GM18519 (cell line): ENCODE results near the gene PARD3B.

Experiments
- ATAC-seq: cut with Tn5 transposase; IDR thresholded peaks from one replicate; pipeline ENCODE4 v1.9.1; 2021; ENCODE audit warnings: mild to moderate bottlenecking, moderate library complexity; ENCODE audit not compliant: unreplicated experiment, low FRiP score

PARD3B gene

DNA sequence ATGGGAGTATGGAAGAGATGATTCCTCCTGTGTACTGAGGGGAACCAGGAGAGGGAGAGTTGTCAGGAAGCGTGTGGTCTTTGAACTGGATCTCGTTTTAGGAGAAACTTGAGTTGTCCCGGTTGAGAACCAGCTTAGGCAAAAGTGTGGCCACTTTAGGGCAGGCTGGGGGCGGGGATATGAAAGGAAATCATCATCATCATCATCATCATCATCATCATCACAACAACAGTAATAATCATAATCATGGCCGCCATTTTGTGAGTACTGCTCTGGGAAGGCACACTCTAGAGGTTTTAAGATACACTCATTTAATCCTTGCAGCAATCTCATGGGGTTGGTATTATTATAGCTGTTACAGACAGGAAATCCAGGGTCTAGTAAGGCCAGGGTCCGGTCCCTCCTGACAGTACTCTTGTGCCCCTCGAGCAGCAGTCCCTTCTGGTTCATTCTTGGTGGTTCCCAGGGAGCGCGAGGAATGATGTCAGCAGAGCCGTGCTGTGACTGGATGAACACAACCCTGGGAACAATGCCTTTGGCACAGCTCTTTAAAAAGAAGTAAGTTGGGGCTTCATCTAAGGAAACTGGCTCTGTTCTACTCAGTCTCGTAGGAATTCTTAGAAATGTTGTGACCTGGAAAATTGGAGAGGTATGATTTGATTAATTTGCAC lies 33.8 kb downstream of the PARD3B start:
- no peak for ATAC-seq

DNA sequence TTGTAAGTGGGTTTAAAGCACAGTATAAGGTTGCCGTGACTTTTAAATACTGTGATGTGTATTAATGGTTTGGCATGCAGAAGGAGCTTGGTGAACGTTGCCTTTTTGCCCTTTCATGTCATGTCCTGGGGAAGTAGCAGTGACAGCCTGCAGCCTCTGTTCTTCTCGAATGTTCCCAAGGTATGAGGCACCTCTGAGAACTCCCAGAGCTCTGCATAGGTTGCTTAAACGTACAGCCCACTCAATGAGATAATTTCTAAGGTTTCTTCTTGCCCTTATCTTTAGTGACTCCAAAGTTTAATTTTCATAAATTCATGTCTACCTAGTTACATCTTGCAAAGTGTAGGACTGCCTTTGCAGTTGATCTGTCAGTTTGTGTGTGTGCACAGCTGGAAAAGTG lies 36.7 kb downstream of the PARD3B start:
- ATAC-seq = no peak

DNA sequence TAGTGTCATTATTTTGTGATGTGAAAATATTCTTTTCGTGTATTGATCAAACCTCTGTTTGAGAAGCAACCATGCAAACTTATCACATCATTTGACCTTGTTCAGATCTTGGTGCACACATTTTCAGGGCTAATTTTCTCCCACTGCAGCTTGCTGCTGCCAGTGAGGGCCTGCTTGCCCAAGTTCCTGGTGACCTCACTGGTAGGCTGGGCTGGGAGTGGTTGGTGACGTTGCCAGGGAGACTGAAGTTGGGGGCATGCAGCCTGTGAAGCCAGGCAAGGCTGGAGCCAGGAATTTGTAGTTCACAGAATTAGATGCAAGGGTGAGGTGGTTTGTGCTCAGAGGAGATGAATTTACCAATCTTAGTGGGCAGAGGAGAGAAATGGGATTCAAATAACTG lies 38.5 kb downstream of the PARD3B start:
- no peak for ATAC-seq

DNA sequence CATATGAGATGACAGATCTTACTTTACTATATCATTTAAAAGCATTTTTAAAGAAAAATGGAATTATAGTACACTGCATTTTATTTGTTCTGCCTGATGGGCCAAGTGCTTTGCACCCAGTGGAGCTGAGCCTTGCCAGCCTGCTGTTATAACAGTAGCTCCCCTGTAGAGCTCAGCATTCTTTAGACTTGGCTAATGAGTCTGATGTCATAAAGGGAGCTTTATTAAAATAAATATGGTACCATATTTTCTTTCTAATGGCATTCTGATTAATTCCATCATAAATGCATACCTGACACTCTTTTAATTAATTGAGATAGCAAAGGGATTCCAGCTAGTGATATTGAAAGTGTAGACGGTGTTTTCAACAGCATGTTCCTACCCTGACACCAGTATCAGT lies 40.7 kb downstream of the PARD3B start:
- no peak for ATAC-seq

DNA sequence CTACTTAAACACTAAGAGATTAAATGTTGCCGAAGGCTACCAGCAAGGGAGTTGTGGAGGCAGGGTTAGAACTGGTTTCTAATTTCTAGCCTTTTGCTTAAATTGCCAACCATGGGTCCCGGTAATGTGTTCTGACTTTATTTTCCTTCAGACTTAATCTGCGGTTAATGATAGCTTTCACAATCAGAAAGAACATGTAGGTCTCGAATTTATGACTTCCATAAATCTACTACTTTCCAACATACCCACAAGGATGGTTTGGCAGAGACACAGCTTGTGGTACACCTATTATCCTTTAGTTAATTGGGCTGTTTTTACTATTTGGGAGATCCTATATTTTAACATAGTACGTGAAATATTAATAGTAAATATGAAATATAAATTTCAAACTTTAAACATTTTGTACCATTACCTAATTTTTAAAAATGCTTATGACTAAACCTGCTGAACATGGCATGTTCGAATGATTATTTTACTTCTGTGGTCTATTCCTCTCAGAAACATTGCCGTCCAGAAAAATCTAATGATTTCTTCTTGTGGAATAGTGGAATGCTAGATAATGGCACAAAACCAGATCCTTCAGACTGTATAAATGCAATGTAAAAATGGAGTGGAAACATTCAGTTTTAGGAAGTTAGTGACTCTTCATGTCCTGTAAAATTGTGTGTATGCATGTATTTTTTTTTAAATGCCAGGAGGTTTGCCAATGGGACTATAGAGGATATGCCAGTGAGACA lies 41.3 kb downstream of the PARD3B start:
- no peak for ATAC-seq

DNA sequence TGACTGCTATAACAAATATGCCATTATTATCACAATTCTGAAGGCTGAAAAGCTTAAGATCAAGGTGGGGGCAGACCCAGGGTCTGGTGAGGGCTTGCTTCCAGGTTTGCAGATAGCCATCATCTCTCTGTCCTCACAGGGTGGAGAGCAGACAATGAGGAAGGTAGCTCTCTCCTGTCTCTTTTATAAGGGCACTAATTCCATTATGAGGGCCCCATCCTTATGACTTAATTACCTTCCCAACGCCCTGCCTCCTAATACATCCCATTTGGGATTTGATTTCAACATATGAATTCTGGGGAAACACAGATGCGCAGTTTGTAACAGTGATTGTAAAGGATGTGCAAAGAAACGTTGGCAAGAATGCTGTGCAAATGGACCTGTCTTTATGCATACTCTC lies 44.8 kb downstream of the PARD3B start:
- no peak for ATAC-seq

DNA sequence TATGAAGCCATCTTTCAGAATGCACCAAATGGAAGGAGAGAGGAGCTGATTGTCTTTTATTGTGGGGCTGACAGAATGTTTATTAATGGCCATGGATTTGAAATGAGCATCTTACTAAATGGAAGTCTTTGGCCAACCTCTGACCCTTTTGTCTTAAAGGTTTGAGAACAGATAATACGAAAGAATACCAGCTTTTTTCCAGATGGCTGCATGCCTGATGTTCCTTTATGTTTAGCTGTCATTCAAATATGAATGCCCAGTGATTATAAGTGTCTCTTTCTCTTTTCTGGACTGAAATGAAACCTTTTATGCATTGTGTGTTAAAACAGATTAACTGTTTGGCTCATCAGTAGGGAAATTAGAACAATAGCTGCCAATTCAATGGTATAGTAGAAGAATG lies 46.0 kb downstream of the PARD3B start:
- ATAC-seq = no peak

DNA sequence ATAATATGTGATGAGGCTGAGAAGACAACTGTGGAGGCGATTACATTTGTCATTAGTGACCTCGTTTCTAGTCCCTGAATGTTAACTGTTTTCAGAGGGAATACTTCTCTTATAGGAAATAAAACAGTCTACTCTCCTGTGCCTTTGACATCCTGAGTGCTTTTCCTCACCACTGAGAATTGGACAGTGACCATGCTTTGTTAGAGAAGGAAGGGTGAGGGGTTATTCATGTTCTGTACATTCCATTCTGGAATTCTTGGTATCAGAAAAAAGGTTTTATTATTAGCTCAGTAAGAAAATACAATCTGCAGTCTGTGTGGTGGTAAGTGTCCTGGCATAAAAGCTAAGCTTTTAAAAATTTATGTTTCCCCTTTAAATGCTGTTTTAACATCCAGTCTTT lies 58.8 kb downstream of the PARD3B start:
- no peak for ATAC-seq

DNA sequence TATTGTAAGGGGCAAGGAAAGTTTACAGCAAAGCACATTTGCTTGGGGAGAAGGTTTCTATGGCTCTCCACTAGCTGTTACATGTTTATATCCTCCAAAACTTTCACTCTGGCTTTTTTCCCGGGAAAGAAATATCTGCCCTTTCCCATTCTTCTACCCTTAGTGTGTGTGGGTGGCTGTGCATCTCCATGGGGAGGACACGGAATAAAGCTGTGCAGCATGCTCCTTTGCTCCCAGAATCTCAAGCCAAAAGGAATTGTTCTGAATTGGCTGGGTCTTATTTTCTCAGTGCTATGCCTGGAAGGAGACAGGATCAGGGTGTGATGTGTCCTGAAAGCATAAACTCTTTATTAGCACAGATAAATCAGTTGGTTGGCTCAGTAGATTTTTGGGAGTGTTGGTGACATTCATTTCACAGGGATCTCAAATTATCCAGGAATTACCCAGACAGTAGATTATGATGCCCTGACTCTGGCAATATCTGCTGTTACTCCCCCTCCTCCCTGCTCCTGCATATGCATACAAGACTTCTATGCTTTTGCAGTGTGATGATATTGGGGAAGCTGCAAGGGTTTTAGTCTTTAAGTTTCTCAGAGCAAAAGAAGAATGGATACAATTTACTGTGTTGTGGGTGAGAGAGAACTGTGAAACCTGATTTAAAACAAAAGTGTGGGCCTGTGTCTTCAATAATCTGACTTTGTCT lies 63.1 kb downstream of the PARD3B start:
- ATAC-seq = no peak

DNA sequence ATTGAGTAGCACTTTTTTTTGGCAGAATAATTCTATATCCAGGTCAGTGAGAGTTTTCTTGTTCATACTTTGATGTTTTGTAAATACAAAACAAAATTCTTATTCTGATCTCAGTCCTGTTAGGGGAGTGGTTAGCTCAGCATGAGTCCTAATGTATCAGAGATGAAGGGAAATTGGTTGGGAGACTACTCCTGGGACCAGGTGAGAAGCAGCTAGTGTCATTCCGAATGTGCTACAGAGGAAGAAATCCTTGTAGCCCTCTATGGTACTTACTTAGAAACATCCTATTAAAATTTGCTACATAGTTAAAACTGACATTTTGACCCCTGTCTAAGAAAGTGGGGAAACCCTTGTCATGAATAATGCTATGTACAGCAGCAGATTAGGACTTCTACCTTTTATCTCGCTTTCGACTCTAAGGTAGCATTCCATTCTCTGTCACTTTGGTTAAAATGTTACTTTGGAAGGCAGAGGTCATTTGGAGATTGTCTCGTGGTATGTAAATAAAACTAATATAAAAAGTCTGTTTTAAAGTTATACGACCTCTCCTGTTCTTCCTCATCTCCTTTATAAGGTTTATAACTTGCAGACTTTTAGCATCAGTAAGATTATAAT lies 65.8 kb downstream of the PARD3B start:
- ATAC-seq = no peak

DNA sequence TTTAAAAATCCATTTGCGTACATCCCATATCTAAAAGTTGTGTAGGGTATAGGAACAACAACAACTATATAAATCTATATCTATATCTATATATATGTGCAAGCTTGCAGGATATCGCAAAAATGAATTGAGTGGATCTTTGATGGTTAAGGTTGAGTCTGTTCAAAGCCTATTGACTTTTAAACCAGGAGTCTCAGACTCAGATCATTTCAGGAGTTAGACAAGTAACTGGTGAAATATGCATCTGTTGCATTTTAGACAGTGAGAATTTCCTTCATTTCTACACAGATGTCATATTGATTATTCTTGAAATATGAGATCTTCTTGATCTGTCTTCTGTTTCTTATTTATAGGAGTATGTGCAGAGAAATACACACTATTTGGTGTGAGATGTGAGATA lies 66.5 kb downstream of the PARD3B start:
- ATAC-seq = no peak

DNA sequence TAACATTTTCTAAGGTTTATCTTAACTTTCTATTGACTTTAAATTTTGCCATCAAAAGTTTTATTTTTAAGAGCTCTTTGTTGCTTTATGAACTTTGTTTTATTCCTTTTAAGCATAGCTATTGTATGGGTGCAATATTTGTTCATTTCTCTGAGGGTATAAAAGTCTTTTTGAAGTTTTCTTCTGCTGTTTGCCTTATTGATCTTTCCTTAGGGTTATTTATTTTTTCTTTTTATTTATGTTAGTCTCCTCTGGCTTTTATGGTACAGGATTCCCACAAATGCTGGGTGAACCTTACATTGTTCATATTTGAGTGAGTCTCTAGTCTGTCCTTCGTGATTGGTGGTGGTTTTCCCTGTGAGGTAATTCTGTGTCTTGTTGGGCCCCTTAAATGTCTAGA lies 68.4 kb downstream of the PARD3B start:
- no peak for ATAC-seq

DNA sequence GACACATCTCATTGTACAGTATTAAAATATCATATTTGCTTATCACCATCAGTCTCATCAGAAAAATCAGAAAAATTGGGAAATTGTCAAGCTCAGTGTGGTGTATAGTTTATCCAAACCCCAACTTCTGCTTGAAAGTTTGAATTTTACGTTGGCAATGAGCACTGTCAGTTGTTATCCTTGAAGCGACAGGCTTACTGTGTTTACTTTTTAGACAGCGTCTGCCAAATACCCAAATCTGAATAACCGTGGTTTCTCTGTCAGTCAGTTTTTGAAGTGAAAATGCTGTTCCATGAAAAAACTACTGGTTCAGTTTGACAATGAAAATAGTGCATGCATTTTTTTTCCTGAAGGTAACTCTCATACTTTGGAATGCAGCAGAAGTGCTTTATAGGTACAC lies 70.2 kb downstream of the PARD3B start:
- no peak for ATAC-seq

DNA sequence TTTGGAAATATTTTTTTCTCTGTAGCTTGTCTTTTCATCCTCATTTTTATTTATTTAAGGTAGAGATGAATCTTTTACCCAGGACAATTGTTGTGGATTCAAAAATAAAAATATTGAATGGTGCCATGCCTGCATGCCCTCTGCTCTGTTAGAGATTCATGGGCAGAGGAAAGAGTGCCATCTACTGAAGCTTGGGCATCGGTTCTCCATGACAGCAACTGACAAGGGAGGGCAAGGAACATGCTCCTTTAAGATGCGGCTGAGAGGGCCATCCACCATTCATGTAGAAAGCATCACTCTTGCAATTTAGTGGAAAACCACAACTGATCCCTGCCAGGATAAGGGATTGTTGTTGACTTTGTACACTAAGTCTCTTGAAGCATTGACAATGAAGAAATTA lies 79.9 kb downstream of the PARD3B start:
- ATAC-seq = no peak

DNA sequence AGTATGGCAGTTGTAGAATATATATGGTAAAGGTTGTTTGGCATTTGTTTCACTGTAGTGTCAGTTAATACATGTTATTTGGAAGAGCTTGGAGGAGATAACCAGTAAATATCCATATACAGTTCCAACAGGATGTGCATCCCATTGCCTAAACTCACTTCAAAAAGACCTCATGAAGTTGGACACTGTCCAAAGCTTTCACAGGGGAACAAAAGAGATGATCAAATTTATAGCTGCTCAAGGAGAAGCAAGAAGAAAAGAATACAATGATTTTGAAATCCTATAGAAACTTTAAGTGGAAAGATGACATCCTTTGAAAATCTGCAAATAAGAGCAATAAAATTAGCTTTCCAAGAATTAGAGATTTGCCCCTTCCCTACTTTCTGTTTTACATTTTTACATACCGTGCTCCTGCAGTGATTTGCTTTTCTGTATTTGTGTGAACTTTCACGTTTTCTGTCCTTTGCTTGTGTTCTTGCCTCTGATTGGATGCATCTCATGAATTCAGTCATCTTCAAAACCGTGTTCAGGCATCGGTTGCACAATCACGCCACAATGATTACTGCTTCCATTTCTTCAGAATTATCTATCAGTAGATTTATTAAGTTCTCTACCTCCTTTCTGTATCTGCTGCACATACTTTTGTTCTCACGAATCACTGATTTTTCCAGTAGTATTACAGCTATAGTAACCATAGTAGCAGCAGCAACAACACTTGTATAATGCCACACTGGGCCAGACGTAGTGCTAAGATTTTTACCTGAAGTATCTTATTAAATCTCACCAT lies 83.8 kb downstream of the PARD3B start:
- no peak for ATAC-seq

DNA sequence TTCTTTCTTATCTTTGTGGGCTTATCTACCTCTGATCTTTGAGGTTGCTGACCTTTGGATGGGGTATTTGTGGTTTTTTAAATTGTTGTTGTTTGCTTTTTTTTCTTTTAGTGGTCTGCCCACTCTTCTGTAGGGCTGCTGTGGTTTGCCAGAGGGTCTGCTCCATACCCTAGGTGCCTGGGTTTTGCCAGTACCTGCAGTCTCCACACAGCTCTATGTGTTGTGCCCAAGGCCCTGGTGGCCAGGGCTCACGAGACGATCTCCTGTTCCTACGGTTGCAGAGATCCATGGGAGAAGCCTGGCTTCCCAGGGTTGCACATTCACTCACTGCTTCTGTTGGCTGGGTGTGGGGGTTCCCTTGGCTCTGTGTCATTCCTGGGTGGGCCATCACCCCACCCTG lies 87.1 kb downstream of the PARD3B start:
- no peak for ATAC-seq

DNA sequence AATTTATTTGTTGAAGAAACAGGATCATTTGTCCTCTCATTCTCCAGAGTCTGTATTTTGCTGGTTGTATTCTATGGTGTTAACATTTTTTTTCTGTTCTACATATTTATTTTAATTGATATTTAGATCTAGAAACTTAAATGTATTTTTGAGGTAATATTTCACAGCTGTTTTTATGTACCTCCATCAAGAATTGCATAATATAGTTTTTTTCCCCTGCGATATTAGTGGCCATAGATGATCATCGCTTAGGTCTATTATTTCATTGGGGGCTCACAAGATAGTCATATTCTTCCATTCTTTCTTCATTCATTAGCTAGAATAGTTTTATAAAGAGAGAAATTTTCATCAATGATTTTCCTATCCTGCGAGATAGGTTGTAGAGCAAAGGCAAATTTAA lies 89.3 kb downstream of the PARD3B start:
- no peak for ATAC-seq

DNA sequence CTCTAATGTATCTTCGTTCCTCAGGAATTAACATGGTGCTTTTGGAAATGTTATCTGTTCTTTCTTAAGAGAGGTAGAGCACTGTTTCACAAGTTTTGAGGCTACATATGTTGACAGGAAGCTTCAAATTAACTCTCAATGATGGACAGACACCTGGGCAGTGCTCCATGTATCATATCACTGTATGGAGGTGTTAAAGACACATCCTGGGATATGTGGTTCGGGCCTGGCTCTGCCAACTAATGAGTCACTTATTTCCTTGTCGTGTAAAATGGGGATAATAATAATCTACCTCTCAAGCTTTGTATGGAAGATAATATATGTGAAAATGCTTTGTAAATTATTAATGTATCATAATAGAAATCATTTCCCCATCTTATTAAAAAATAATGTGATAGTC lies 90.2 kb downstream of the PARD3B start:
- ATAC-seq = no peak

DNA sequence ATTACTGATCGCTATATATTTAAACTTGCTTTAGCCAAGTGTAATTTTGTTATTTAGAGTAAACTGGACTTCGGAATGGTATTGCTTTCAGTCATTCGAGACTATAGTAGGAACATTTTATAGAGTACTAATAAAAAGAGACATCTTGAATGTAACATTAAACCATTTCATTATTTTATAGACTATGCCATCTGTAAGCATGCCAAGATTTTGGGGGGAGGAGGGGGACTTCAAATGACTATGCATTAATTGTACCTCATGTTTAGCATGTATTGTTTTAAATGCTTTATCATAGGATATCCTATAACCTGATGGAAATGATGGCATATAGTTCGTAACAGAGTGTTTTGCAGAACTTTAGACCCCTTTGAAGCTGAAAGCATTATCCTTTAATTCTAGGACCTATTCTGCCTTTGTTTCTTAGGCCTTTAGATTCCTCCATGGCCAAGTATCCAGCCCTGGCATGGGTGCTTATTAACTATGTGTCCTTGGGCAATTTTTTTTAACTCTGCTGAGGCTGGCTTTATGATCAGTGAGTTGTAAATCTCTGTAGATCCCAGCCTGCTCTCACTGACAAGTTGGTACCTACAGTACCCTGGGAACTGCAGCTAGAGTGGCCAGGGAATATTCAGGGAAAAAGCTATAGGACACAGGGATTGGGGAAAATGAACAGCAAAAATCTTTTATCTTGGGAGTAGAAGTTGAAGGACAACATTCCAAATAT lies 93.4 kb downstream of the PARD3B start:
- ATAC-seq = no peak

DNA sequence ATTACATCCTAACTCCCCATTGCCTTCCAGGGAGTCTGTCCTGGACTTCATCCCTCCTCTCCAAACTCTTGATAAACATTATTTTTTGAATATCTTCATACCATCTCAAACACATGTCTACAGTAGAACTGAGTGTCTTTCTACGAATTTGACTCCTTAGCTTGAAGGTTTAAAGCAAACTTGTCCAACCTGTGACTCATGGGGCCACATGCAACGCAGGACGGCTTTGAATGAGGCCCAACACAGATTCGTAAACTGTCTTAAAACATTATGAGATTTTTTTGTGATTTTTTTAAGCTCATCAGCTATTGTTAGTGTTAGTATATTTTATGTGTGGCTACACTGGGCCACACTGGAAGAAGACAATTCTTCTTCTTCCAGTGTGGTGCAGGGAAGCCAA lies 98.1 kb downstream of the PARD3B start:
- no peak for ATAC-seq
